Measurements from ENCODE around the gene WFDC9. TPM values are rescaled to one million over a fixed set of nuclear protein-coding genes. Genes with fewer than 3 reads are reported as not detected.

WFDC9 gene
- total RNA-seq, 2 experiments from 2014 or later: not detected

GRCh38 chr20:45639687-45640086, 8.6 kb upstream of the WFDC9 start:
- H3K36me3 Mint-ChIP-seq (ENCODE audit: low read depth): no peaks in the 10 kb centered on the region
- H3K9me3 Mint-ChIP-seq: no peaks in the 10 kb centered on the region
- H3K27ac Mint-ChIP-seq: no peak overlapping the region
- H3K9me3 ChIP-seq (ENCODE audit: control insufficient read depth in 1 of 2, insufficient read depth in 1 of 2, low read length in 2 of 2): no peaks in the 10 kb centered on the region
- peaks cover 0 to 2% of the 10 kb centered on the region in 2 experiments for H3K27me3 ChIP-seq (ENCODE audit: control insufficient read depth in 1 of 2, insufficient read depth in 2 of 2, low read length in 2 of 2)
- TF ChIP-seq, protein P1, sequence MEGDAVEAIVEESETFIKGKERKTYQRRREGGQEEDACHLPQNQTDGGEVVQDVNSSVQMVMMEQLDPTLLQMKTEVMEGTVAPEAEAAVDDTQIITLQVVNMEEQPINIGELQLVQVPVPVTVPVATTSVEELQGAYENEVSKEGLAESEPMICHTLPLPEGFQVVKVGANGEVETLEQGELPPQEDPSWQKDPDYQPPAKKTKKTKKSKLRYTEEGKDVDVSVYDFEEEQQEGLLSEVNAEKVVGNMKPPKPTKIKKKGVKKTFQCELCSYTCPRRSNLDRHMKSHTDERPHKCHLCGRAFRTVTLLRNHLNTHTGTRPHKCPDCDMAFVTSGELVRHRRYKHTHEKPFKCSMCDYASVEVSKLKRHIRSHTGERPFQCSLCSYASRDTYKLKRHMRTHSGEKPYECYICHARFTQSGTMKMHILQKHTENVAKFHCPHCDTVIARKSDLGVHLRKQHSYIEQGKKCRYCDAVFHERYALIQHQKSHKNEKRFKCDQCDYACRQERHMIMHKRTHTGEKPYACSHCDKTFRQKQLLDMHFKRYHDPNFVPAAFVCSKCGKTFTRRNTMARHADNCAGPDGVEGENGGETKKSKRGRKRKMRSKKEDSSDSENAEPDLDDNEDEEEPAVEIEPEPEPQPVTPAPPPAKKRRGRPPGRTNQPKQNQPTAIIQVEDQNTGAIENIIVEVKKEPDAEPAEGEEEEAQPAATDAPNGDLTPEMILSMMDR (IDR thresholded peaks at IDR 0.05): no peak
- H3K4me3 ChIP-seq (ENCODE audit: low read length): no peak overlapping the region
- peaks cover 26% of the 10 kb centered on the region for H3K27me3 Mint-ChIP-seq
- DNase-seq (no peak), ATAC-seq (ENCODE audit: poor library complexity) (no peak)
- intact Hi-C loops (cut with DNase I, micrococcal nuclease): no loop called here
- no peaks in the 10 kb centered on the region for H3K36me3 ChIP-seq (ENCODE audit: insufficient read depth, low read length)
- H3K27ac ChIP-seq (ENCODE audit: low read depth in 1 of 2, low read length in 2 of 2): no peak overlapping the region
- no peaks in the 10 kb centered on the region for H3K4me1 ChIP-seq (ENCODE audit: insufficient read depth, low read length)
- POLR2A ChIA-PET: no interaction called here
- H3K4me3 Mint-ChIP-seq: no peak overlapping the region
- H3K4me1 Mint-ChIP-seq (ENCODE audit: low read depth): no peaks in the 10 kb centered on the region
- CTCF ChIA-PET: no interaction called here

DNA sequence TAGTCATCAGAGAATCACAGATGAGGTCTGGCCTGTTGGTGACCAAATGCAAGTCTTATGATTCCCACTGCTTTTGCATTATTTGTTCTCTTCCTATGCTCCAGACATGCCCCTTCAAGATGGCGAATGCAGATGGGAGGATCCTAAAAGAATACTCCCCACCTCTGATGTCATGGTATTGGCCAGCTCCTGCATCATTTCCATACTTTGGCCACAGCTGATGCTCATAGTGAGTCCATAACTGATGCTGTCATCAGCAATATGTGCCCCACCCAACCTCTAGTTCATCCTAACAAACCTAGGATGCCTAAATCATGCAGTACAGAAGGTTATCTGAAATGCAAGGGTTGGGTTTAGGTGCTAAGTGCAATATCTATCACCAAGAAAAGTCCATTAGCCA, 5.4 kb upstream of the WFDC9 start:
- Mint-ChIP-seq H3K36me3 (ENCODE audit: low read depth) (no peaks in the 10 kb centered on the region), H3K9me3 (no peaks in the 10 kb centered on the region), H3K4me1 (ENCODE audit: low read depth) (no peaks in the 10 kb centered on the region), H3K27ac (no peak overlapping the region), H3K4me3 (no peak overlapping the region), H3K27me3 (peaks cover 31% of the 10 kb centered on the region)
- Histone ChIP-seq H3K9me3 (ENCODE audit: control insufficient read depth in 1 of 2, insufficient read depth in 1 of 2, low read length in 2 of 2) (no peaks in the 10 kb centered on the region), H3K36me3 (ENCODE audit: insufficient read depth, low read length) (no peaks in the 10 kb centered on the region), H3K27me3 (ENCODE audit: control insufficient read depth in 1 of 2, insufficient read depth in 2 of 2, low read length in 2 of 2) (peaks cover 0 to 2% of the 10 kb centered on the region in 2 experiments), H3K27ac (ENCODE audit: low read depth in 1 of 2, low read length in 2 of 2) (no peak overlapping the region), H3K4me3 (ENCODE audit: low read length) (no peak overlapping the region), H3K4me1 (ENCODE audit: insufficient read depth, low read length) (no peaks in the 10 kb centered on the region)
- ChIA-PET CTCF (no interaction called here), POLR2A (no interaction called here)
- DNase-seq: no peak
- intact Hi-C loops (cut with DNase I, micrococcal nuclease): loop anchor here in 1 of 2 experiments (2.0 kb wide), 1 partner anchor 20 kb away; no protein-coding TSS in a partner anchor
- TF ChIP-seq, protein P1 (IDR thresholded peaks at IDR 0.05): no peak
- no peak for ATAC-seq (ENCODE audit: poor library complexity)

DNA sequence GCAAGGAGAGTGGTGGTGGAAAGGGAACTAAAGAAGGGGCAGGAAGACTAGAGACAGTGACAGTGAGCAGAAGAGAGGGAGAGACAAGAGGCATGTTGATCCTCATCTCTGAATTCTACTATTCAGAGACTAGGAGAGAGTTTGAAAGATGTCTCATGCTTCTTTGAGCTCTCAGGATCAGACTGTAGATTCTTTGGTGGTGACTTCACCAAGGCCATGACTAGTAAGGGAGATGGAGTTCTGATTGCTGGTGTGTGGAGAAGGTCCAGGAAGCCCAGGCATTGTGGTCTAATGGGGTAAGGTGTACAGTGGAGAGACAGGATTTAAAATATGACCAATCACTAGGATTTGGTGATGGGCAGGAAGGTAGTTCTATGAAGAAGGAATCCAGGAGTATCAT, 713 bp downstream of the WFDC9 start:
- peaks cover 56% of the 10 kb centered on the region for H3K27me3 Mint-ChIP-seq
- no peak overlapping the region for H3K27ac ChIP-seq (ENCODE audit: low read depth in 1 of 2, low read length in 2 of 2)
- H3K4me1 ChIP-seq (ENCODE audit: insufficient read depth, low read length): peaks cover 3% of the 10 kb centered on the region
- H3K27ac Mint-ChIP-seq: no peak overlapping the region
- CTCF ChIA-PET: interaction anchor here (1.4 kb wide), 1 partner anchor 14 kb away, joined by 3 read pairs; no protein-coding TSS in a partner anchor
- ATAC-seq (ENCODE audit: poor library complexity): no peak
- H3K9me3 ChIP-seq (ENCODE audit: control insufficient read depth in 1 of 2, insufficient read depth in 1 of 2, low read length in 2 of 2): no peaks in the 10 kb centered on the region
- intact Hi-C loops (cut with DNase I, micrococcal nuclease): no loop called here
- DNase-seq: no peak
- POLR2A ChIA-PET: no interaction called here
- H3K4me3 ChIP-seq (ENCODE audit: low read length): no peak overlapping the region
- H3K27me3 ChIP-seq (ENCODE audit: control insufficient read depth in 1 of 2, insufficient read depth in 2 of 2, low read length in 2 of 2): peaks cover 0 to 6% of the 10 kb centered on the region in 2 experiments
- TF ChIP-seq, protein P1 (IDR thresholded peaks at IDR 0.05): no peak
- H3K4me3 Mint-ChIP-seq: no peak overlapping the region
- H3K9me3 Mint-ChIP-seq: no peaks in the 10 kb centered on the region
- H3K36me3 ChIP-seq (ENCODE audit: insufficient read depth, low read length): no peaks in the 10 kb centered on the region
- H3K4me1 Mint-ChIP-seq (ENCODE audit: low read depth): peaks cover 4% of the 10 kb centered on the region
- no peaks in the 10 kb centered on the region for H3K36me3 Mint-ChIP-seq (ENCODE audit: low read depth)

Measured in CD4-positive, alpha-beta T cell (primary cell).